ENCODE data around the gene OGFOD2. TPM values are rescaled to one million over a fixed set of nuclear protein-coding genes. Genes with fewer than 3 reads are reported as not detected.

OGFOD2 gene
- polyA plus RNA-seq (2013, experiment 1 of 2; ENCODE audit: insufficient read length): 14.2 TPM
- polyA plus RNA-seq (2013, experiment 2 of 2; ENCODE audit: insufficient read length): 8.0 TPM

DNA sequence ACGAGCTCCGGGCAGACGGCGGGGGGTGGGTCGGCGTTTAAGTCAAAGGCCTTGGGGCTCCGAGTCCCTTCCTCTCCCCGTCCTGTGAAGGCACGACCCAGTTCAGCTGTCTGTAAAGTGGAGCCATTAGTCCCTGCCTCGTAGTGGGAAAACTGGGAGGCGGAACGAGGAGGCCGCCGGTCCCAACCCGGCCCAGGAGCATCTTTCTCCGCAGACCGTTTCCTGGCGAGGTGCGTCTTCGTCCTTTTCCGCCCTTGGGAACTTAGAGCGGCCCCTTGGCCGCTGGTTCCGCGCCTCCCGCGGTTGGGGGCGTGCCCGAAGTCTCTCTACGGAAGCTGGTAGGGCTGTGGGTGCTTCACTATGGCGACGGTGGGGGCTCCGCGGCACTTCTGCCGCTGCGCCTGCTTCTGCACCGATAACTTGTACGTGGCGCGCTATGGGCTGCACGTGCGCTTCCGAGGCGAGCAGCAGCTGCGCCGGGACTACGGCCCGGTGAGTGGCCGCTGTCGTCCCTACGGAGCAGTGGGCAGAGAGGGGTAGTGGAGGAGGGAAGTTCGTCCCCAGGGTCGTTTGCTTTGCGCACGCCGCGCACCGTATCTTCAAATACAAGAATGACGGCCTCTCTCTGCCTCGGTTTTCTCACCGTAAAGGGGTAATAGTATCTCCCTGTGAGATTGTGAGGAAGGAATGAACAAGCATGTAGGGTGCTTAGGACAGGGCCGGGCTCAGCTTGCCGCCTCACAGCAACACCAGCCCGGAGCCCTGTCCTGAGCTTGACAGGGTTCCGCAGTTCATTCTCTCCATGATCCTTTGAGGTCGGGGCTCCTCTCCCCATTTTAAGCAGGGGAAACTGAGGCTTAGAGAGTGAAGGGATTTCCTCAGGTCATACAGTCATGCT is at the start of gene OGFOD2:
TSS of gene OGFOD2 (plus strand) at position 353 of the 898 bp plus-strand sequence. CDS start at position 361, 8 bp downstream.
- DNase-seq: peak; percentile 91

DNA sequence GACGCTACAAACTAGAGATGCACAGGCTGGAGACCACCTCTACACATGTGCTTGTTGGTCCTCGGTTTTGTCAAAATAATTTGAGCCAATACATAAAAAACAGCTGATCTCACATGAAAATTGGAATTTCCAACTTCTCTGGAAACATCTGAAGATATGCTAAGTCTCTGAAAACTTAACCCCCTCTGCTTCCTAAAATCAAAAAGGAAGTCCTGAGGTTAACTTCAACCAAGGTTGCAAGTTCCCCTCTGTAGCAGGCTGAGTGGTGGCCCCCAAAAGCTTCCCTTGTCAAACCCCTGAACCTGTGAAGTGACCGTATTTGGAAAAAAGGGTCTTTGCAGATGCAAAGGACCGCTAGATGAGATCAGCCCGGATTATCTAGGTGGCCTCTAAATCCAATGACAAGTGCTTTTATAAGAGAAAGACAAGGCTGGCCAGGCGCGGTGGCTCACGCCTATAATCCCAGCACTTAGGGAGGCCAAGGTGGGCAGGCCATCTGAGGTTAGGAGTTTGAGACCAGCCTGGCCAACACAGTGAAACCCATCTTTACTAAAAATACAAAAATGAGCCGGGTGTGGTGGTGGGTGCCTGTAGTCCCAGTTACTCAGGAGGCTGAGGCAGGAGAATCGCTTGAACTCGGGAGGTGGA is 47.2 kb upstream of the OGFOD2 start:
- no peak for DNase-seq

DNA sequence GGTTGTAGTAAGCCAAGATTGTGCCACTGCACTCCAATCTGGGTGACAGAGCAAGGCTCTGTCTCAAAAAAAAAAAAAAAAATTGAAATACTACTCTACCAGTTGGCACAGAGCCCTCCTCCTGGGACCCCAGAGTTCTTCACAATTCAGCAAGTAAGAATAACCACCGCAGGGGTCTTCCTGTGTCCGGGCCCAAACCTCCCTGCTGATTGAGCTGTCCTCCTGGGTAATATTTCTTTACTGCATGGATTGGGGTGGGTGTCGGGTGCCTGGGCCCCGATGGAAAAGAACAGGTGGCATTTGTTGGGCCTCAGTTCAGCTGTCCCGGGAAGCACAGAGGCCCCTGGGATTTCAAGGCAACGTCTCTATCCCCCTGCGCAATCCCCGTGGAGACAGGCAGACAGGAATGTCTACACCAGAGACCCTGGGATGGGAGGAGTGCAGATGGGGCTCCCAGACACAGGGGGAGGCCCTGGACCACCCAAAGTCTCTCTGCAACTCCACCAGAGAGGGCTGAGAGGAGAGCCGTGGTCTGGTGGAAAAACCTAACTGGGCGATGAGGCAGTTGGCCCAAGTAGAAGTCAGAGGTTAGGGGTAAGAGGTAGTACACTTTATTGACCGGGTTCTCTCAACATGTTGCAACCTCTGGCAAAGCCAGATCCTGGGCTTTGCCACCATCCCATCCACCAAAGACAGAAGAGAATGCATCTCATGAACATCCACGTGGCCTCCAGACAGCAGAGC is 46.5 kb upstream of the OGFOD2 start:
- DNase-seq: no peak

DNA sequence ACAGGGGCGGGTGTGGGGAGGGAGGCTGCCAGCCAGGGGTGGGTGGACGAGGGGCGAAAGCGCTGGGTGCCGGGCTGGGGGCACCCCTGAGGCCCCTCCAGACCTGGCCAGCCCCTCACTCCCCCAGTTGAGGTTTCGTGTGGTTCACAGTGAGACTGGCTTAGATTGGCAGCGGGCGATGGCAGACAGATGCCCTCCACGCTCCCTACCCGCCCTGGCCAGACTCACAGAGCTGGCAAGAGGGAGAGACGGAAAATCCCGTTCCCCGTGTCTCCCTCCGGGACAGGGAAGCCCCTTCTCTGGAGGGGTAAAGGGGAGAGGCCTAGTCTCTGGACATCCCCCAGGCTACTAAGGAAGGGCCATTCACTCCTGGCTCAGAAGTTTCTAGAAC is 45.9 kb upstream of the OGFOD2 start:
- no peak for DNase-seq

DNA sequence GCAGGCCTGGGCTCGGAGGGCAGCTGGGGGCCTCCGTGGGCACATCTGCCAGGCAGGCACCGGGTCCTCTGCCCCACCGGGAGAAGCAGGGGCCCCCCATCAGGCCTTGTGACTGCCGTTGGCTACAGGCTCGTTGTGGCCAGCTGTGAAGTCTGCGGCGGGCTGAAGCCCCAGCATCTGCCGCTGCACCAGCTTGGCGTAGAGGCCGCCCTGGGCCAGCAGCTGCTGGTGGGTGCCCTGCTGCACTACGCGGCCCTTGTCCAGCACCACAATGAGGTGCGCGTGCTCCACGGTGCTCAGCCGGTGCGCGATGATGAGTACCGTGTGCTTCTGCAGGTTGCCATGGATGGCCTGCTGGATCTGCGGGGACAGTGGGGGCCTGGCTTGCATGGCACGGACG is 45.2 kb upstream of the OGFOD2 start:
- no peak for DNase-seq

DNA sequence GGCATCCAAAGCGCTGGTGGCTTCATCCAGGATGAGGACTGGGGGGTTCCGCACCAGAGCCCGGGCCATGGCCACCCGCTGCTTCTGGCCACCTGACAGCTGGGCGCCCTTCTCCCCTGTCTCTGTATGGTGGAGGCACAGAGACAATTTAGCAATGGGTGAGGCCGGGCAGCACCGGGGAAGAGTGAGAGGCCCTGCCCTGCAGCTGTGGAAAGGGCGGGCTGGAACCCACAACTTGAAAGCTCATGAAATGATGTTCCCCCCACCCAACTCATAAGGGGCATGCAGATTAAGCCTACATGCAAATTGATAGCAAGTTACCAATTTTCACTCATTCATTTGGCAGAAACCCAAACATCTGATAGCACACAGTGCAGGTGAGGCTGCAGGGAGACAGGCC is 42.8 kb upstream of the OGFOD2 start:
- DNase-seq: no peak

DNA sequence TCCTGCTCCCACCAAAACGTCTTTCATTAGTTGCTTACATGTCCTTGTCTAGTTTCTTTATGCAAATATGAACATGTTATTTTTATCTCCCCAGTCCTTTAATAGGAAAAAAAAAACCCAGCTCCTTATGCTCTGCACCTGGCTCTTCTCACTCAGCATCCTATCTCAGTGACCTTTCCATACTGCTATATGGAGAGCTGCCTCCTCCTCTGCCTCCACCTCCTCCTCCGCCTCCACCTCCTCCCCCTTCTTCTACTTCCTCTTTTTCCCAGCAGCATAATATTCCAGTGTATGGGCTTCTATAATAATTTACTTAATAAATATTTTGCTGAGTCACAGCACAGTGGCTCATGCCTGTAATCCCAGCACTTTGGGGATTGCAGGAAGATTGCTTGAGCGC is 40.3 kb upstream of the OGFOD2 start:
- DNase-seq: no peak

DNA sequence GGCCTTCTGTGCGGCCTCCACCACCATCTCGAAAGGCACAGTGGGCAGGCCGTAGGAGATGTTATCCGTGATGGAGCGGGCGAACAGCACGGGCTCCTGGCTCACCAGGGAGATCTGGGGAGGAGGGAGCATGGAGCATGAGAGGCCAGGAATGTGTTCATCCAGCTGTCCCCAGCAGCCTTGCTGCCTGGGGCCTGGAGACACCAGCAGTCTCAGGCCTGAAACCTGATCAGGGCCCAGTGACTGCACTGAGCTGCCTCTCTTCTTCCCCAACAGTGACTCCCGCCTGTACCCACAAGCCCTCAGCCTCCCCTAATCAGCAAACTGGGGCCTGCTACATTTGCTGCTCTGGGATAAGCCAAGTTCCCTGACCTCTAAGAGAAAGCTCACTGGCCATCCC is 39.7 kb upstream of the OGFOD2 start:
- DNase-seq: no peak

DNA sequence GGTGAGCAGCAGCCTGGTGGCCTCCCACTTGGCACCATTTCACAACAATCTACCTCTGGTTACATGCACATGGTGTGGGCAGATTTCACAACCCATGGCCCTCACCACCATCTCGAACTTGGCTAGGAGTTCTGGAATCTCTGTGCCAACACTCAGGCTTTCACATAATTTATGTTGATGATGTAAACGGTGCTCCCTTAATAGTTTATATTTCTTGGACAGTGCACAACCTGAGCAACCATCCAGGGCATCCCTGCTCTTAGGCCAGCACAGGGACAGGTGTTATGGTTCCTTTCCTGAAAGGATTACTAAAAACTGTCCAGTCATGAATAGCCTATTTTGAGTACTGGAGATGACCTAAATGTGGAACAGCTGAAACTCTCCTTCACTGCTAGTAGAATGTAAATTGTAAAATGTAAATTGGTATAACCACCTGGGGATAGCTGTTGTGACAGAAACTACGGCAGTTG is 37.4 kb upstream of the OGFOD2 start:
- no peak for DNase-seq

DNA sequence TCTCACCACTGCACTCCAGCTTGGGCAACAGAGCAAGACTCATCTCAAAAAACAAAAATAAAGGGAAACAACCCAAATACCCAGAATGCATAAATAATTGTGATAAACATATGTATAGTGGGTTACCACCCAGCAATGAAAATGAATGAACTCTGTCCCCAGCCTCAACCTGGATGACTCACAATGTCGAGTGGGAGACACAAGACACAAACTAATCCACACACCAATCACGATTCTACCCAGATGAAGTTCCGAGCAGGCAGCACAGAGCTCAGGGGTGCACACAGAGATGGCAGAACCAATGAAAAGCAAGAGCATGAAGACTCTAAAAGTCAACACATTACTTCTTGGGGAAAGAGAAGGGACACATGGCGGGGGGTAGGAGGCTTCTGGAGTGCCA is 35.9 kb upstream of the OGFOD2 start:
- no peak for DNase-seq

DNA sequence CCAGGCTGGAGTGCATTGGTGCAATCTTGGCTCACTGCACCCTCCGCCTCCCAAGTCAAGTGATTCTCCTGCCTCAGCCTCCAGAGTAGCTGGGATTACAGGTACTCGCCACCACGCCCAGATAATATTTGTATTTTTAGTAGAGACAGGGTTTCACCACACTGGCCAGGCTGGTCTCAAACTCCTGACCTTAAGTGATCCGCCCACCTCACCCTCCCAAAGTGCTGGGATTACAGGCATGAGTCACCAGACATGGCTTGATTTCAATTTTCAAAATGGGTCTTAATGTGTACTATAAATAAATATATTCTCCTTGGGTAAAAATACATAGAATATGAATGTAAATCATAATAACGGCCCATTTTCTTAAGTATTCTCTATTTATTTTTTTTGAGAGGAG is 33.7 kb upstream of the OGFOD2 start:
- DNase-seq: peak; percentile 50

DNA sequence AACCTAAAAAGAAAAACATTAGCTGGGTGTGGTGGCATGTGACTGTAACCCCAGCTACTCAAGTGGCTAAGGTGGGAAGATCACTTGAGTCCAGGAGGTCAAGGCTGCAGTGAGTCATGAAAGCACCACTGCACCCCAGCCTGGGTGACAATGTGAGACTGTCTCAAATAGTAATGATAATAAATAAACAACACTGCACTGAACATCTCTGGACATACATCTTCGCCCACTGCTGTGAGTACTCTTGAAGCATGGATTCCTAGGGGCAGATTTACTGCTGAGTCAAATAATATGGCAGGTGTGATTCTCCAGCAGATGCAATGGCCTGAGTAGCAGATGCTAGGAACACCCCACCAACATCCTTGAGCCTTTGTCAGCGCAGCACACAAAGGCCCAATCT is 32.4 kb upstream of the OGFOD2 start:
- DNase-seq: peak; percentile 33

DNA sequence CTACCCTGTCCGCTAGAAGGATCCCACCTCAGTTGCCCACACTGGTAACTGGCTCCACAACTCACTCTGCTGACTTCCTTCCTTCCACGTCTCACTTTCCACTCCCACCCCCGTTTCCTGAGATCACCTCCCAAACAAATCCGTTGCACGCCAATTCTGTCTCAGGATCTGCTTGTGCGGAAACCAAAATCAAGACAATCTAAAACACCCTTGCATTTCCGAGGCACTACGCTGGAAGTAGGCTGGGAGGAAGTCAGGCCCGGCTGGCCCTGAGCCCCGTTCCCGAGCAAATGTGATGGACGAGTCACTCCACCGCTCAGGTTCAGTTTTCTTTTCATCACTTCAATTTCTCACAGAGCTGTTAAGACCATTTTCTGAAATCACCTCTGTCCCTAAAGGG is 31.8 kb upstream of the OGFOD2 start:
- DNase-seq: no peak

DNA sequence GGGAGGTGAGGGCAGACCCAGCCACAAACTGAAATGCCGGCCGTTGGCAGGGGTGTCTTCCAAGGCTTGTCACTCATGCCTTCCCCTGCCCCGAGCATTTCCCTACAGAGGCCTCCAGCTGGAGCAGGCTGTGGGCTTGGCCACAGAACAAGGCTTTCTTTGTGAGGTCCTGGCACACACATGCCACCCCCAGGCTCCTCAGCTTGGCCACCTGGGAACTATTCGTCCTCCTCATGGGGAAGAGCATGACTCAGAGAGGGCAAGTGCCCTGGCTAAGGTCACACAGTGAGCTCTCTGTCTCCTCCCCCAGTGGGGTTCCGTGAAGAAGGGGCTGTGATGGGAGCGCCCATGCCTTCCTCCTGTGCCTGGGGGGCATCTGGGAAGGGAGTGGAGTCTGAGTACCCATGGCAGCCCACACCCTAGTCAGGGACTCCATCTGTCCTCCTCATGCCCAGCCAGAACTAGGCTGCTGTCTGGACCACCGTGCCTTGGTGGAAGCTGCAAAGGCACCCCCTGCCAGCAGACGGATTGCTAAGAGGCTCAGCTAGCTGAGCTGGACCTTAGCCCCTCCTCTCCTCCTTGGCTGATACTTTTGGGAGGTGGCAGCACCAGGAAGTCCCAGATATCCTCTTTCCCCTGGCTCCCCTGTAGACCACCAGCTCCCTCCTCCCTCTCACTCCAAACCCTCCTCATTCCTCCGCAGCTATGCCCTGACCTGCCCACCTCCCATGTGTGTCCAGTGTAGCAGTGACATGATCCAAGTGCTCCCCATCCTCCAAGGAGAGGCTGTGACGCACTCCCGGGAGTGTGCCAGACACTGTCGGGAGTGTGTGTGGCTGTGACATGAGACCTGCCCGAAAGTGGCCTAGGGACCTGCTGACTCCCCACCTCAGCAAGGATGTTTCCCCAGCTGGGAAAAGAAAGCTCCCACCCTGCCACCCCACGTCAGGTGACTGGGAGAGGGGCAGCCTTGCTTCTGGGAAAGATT is 30.1 kb upstream of the OGFOD2 start:
- DNase-seq: peak; percentile 20

DNA sequence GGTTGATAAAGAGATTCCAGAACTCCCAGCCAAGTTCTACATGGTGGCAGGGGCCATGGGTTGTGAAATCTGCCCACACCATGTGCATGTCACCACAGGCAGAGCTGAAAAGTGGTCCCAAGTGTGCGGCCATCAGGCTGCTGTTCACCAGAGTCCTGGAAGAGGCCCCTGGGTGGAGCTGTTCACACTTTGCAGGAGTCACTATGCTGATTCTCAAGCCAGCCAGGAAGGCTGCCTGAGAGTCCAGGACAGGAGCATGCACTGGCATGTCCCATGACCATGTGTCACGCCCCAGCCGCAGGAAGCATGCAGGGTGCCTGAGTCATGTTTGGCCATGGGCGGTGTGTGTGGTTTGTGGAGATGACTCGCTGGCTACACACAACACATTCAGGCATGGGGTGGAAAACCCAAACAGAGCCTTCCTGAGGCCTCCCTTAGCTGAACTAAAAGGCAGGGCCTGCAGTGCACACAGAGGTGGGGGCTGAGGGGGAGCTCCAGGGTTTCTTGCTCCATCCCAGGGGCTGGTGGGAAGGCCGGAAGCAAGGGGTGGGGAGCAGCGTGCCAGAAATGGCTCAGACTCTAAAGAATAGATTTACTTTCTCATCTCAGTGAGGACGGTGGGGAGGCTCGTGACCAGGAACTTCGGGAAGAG is 28.2 kb upstream of the OGFOD2 start:
- peak; percentile 100 for DNase-seq

DNA sequence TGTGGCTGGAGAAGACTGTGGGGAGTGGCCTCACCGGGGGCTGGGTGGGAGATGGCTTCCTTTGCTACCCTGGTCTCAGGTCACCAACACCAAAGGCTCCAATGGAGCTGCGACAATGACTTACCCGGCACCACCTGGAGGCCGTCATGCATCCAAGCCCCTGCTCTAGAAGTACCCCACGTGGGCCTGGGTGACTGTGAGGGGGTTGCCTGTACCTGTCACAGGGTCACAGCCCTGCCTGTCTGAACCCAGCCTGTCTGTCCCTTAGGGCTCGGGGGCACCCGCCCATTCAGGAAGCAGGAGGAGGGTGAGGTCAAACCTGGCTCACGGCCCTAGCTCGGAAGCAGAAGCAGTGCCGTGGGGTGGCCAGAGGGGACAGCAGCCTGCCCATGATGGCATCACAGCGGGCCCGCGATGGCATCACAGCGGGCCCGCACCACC is 27.7 kb upstream of the OGFOD2 start:
- no peak for DNase-seq

DNA sequence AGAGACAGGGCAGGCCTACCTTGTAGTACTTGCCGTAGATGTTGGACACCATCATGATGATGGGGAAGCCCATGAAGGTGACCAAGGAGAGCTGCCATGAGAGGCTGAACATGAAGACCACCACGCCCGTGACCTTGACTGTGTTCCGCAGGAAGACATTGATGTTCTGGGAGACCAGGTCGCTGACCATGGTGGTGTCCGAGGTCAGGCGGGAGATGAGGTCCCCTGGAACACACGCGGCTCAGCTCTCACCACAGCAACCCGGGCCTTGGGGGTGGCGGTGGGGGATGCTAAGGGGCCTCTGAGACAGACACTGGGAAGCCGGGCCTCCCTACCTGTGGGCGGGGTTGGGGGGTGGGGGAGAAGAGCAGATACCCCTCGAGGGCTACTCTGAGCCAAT is 26.4 kb upstream of the OGFOD2 start:
- DNase-seq: no peak

DNA sequence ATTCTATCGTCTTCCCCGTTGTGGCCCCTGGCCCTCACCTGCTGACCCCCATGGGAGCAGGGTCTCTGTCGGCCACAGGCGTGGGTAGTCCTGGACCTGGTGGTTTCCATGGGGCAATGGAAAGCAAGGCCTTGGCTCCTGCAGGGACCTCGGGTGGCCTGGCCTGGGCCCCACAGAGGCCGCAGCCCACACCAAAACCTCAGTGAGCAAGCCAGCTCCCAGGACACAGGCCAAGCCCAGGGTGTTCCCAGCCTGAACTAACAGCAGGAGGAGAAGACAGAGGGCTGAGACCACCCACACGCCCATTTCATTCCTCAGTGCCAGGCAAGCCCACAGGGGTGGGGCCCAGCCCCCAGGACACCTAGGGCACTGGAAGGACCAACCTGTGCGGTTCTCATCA is 25.6 kb upstream of the OGFOD2 start:
- no peak for DNase-seq

DNA sequence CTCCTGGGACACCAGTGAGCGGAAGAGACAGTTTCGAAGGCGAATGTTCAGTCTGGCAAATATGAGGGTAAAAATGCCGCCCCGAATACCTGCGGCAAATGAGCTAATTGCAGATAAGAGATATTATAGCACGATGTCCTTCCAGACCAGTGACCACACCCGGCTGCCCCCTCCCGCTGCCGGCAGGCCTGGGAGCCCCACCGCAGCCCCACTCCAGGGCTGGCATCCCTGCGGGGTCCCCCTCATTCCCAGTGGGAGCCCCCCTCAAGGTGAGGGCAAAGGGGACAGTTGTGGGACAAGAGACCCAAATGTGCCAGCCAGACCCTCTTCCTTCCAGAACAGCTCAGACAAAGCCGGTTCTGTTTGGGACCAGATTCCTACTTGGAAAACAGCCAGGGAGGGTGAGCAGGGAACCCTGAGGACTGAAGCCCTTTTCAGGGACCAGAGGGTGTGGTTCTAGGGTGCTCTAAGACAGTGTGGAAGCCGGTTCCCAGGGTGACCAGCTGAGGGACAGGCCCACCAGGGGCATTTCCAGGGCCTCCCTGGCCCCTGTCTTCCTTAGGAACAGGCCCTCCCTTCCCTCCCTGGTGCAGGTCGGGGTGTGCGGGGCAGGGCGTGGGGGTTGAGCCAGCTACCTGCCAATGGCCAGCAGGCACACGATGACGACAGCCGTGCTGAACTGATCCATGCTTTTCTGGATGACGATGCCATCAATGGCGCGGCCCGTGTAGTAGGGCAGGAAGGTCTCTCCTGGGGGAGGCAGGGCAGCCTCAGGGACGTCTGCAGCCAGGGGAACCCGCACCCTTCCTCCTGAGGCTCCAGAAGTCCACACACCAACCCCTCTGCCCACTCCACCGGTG is 25.0 kb upstream of the OGFOD2 start:
- no peak for DNase-seq

DNA sequence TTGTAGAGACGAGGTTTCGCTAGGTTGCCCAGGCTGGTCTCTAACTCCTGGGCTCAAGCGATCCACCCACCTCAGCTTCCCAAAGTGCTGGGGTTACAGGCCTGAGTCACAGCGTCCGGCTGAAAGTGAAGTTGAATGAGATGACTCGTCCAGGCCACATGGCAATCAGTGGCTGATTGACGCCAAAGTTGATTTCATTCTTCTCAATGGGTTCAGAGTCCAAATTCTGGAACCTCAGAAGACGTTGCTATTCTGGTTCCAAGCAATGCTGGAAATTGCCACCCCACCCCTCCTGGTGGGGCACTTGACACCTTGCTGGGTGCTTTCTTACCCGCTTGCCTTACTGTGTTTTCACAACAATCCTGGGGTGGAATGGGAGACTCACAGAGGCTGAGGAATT is 23.6 kb upstream of the OGFOD2 start:
- DNase-seq: peak; percentile 44

Data from fibroblast of skin of back (primary cell).